ENCODE data around the gene GBP1. TPM values are rescaled to one million over a fixed set of nuclear protein-coding genes. Genes with fewer than 3 reads are reported as not detected.

GBP1 gene
- total RNA-seq, 1 donor from 2014 or later = 62.5 TPM

DNA sequence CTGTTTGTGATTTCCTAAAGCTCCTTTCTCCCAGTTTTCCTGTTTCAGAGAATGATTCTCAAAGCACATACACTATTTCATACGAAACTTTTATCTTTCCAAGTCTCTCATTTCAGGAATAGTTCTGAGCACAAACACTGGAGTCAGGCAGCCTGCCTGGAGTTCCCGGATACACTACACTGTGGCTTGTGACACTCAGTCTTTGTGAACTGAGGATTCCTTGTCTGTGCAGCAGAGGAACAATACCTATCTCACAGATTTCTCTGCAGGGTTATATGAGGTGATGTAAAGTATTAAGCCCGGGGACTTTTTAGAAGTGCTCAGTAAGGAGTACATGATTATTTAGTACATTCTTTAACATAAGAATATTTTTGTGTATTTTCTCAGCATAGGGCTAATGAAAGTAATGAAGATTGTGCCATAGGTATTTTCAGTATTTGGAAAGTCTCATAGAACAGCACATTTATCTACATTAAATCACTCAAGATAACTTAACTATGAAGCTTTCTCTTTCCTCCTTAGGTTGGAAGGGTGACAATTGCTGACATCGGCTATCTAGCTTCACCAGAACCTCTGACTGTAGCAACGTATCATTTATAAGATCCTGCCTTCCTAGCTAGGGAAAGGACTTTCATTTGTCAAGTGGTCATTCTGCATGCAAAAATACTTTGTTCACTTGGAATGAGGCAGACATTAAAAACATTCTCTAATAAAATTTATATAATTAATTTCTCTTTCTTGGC, 48.0 kb upstream of the GBP1 start:
- H3K27ac ChIP-seq (ENCODE audit: low read depth, low read length) = no peak overlapping the region
- no peaks in the 10 kb centered on the region for H3K27me3 ChIP-seq (ENCODE audit: insufficient read depth, low read length)
- no peaks in the 10 kb centered on the region for H3K36me3 ChIP-seq (ENCODE audit: insufficient read depth, low read length)
- H3K4me1 Mint-ChIP-seq (ENCODE audit: low read depth, unreplicated experiment) = no peaks in the 10 kb centered on the region
- TF ChIP-seq EZH2 (IDR thresholded peaks at IDR 0.05; ENCODE audit: insufficient read depth, low read length) = no peak
- TF ChIP-seq, protein P1, sequence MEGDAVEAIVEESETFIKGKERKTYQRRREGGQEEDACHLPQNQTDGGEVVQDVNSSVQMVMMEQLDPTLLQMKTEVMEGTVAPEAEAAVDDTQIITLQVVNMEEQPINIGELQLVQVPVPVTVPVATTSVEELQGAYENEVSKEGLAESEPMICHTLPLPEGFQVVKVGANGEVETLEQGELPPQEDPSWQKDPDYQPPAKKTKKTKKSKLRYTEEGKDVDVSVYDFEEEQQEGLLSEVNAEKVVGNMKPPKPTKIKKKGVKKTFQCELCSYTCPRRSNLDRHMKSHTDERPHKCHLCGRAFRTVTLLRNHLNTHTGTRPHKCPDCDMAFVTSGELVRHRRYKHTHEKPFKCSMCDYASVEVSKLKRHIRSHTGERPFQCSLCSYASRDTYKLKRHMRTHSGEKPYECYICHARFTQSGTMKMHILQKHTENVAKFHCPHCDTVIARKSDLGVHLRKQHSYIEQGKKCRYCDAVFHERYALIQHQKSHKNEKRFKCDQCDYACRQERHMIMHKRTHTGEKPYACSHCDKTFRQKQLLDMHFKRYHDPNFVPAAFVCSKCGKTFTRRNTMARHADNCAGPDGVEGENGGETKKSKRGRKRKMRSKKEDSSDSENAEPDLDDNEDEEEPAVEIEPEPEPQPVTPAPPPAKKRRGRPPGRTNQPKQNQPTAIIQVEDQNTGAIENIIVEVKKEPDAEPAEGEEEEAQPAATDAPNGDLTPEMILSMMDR (IDR thresholded peaks at IDR 0.05; ENCODE audit: insufficient read depth, low read depth, low read length) = no peak
- no peaks in the 10 kb centered on the region for H4K20me1 ChIP-seq (ENCODE audit: insufficient read depth, low read length)
- DNase-seq (ENCODE audit: low read depth) (no peak), FAIRE-seq (no peak)
- no peak overlapping the region for H3K4me3 ChIP-seq (ENCODE audit: insufficient read depth, low read depth, low read length)
- H3K4me2 ChIP-seq (ENCODE audit: low read length) = no peak overlapping the region
- H2AFZ ChIP-seq (ENCODE audit: low read depth, low read length) = no peak overlapping the region
- H3K4me1 ChIP-seq (ENCODE audit: insufficient read depth, low read length) = no peaks in the 10 kb centered on the region
- no peaks in the 10 kb centered on the region for H3K27me3 Mint-ChIP-seq (ENCODE audit: low read depth, unreplicated experiment)
- H3K79me2 ChIP-seq (ENCODE audit: insufficient read depth, low read length) = no peaks in the 10 kb centered on the region
- no peak overlapping the region for H3K27ac Mint-ChIP-seq (ENCODE audit: unreplicated experiment)
- H3K9ac ChIP-seq (ENCODE audit: low read length) = no peak overlapping the region
- H3K36me3 Mint-ChIP-seq (ENCODE audit: low read depth, unreplicated experiment) = no peaks in the 10 kb centered on the region
- no peaks in the 10 kb centered on the region for H3K9me3 Mint-ChIP-seq (ENCODE audit: unreplicated experiment)
- no peaks in the 10 kb centered on the region for H3K9me3 ChIP-seq (ENCODE audit: insufficient read depth, low read depth, low read length)
- no peak overlapping the region for H3K4me3 Mint-ChIP-seq (ENCODE audit: unreplicated experiment)

DNA sequence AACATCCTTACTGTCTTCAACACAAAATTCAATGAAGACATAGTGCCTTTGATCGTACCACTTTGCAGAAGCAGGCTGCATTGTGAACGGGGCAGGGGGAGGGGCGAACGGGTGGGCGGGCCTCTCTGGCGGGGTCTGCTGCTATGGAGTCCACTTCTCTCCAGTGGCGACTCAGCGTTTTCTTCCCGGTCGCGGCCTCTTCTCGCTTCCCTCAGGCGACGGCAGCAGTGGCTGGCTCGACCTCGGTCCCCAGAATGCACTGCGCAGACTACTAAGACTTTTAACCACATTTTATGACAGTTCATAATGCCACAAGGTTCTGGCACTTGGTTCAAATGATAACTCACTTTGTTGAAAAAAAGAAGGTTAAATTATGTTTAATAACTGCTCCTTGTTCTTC, 39.7 kb upstream of the GBP1 start:
- Mint-ChIP-seq H3K4me3 (ENCODE audit: unreplicated experiment) (no peak overlapping the region), H3K9me3 (ENCODE audit: unreplicated experiment) (no peaks in the 10 kb centered on the region), H3K36me3 (ENCODE audit: low read depth, unreplicated experiment) (peaks cover 2% of the 10 kb centered on the region), H3K4me1 (ENCODE audit: low read depth, unreplicated experiment) (no peaks in the 10 kb centered on the region), H3K27me3 (ENCODE audit: low read depth, unreplicated experiment) (no peaks in the 10 kb centered on the region), H3K27ac (ENCODE audit: unreplicated experiment) (no peak overlapping the region)
- FAIRE-seq = no peak
- TF ChIP-seq, protein P1 (IDR thresholded peaks at IDR 0.05; ENCODE audit: insufficient read depth, low read depth, low read length) = no peak
- TF ChIP-seq EZH2 (IDR thresholded peaks at IDR 0.05; ENCODE audit: insufficient read depth, low read length) = no peak
- Histone ChIP-seq H3K79me2 (ENCODE audit: insufficient read depth, low read length) (no peaks in the 10 kb centered on the region), H3K36me3 (ENCODE audit: insufficient read depth, low read length) (no peaks in the 10 kb centered on the region), H2AFZ (ENCODE audit: low read depth, low read length) (no peak overlapping the region), H3K4me3 (ENCODE audit: insufficient read depth, low read depth, low read length) (no peak overlapping the region), H4K20me1 (ENCODE audit: insufficient read depth, low read length) (no peaks in the 10 kb centered on the region), H3K4me2 (ENCODE audit: low read length) (no peak overlapping the region), H3K9me3 (ENCODE audit: insufficient read depth, low read depth, low read length) (no peaks in the 10 kb centered on the region), H3K9ac (ENCODE audit: low read length) (no peak overlapping the region), H3K4me1 (ENCODE audit: insufficient read depth, low read length) (no peaks in the 10 kb centered on the region), H3K27ac (ENCODE audit: low read depth, low read length) (no peak overlapping the region), H3K27me3 (ENCODE audit: insufficient read depth, low read length) (no peaks in the 10 kb centered on the region)
- DNase-seq (ENCODE audit: low read depth) = no peak

DNA sequence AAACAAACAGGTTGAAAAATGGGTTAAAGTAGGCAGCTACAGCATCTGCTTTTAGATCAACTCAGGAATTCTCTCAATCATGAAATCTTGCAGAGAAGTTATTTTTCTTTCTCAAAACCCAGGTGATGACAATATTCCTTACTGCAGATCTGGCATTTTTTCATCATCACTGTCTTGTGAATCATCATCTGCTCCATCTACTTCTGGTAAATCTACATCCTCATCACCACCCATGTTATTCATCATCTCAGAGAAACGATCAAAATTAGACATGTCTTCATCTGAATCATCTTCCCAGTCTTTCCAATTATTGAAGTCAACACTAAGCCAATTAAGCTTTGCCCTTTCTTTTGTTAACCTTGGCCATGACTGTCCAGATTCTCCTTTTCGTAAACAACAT, 39.1 kb upstream of the GBP1 start:
- Mint-ChIP-seq H3K27ac (ENCODE audit: unreplicated experiment) (no peak overlapping the region), H3K27me3 (ENCODE audit: low read depth, unreplicated experiment) (no peaks in the 10 kb centered on the region), H3K36me3 (ENCODE audit: low read depth, unreplicated experiment) (peaks cover 2% of the 10 kb centered on the region), H3K4me1 (ENCODE audit: low read depth, unreplicated experiment) (no peaks in the 10 kb centered on the region), H3K9me3 (ENCODE audit: unreplicated experiment) (no peaks in the 10 kb centered on the region), H3K4me3 (ENCODE audit: unreplicated experiment) (no peak overlapping the region)
- no peaks in the 10 kb centered on the region for H3K4me1 ChIP-seq (ENCODE audit: insufficient read depth, low read length)
- no peaks in the 10 kb centered on the region for H3K79me2 ChIP-seq (ENCODE audit: insufficient read depth, low read length)
- no peak overlapping the region for H3K4me3 ChIP-seq (ENCODE audit: insufficient read depth, low read depth, low read length)
- no peak for TF ChIP-seq EZH2 (IDR thresholded peaks at IDR 0.05; ENCODE audit: insufficient read depth, low read length)
- TF ChIP-seq, protein P1 (IDR thresholded peaks at IDR 0.05; ENCODE audit: insufficient read depth, low read depth, low read length) = no peak
- H2AFZ ChIP-seq (ENCODE audit: low read depth, low read length) = no peak overlapping the region
- no peak overlapping the region for H3K4me2 ChIP-seq (ENCODE audit: low read length)
- no peaks in the 10 kb centered on the region for H3K27me3 ChIP-seq (ENCODE audit: insufficient read depth, low read length)
- H4K20me1 ChIP-seq (ENCODE audit: insufficient read depth, low read length) = no peaks in the 10 kb centered on the region
- H3K9ac ChIP-seq (ENCODE audit: low read length) = no peak overlapping the region
- FAIRE-seq (peak; percentile 52), DNase-seq (ENCODE audit: low read depth) (no peak)
- H3K9me3 ChIP-seq (ENCODE audit: insufficient read depth, low read depth, low read length) = no peaks in the 10 kb centered on the region
- no peak overlapping the region for H3K27ac ChIP-seq (ENCODE audit: low read depth, low read length)
- H3K36me3 ChIP-seq (ENCODE audit: insufficient read depth, low read length) = no peaks in the 10 kb centered on the region

Data from astrocyte (in vitro differentiated cells and primary cell).